Spleen (tissue), 7 donors: ENCODE measurements around the gene IL21R.

ENCODE experiments used
- CTCF ChIP-seq, 11 experiments: fragments of 200-600 bp in 7 of 11; fragments of 450-650 bp in 4 of 11; sonication (generic) in 4 of 11; IDR thresholded peaks in 8 of 11; conservative IDR thresholded peaks in 3 of 11; 1 replicate in 7 of 11; 2 replicates in 4 of 11; pipeline versions ENCODE4 v1.4.0 to v1.8.0; 2016 to 2021; ENCODE audit warnings: antibody characterized with exemption in 11 of 11, inconsistent platforms in 4 of 11, mild to moderate bottlenecking in 1 of 11
- POLR2A ChIP-seq, 3 donors: fragments of 450-650 bp; IDR thresholded peaks; one replicate each; pipeline ENCODE4 v1.5.1; 2017; ENCODE audit warnings: antibody characterized with exemption in 3 of 3, mild to moderate bottlenecking in 1 of 3
- POLR2AphosphoS5 ChIP-seq, 3 donors: sonication (generic); formaldehyde crosslinking; IDR thresholded peaks; one replicate each; pipeline ENCODE4 v1.5.1; 2017; ENCODE audit warnings: antibody characterized with exemption in 3 of 3
- donor health status: DM: no; HTN: no; CAD: no; lungs with moderate emphysema.
- donor health status: DM: no; HTN: no; CAD: no.
- donor health status: DM: no; HTN: no; CAD: no.

GRCh38 chr16:27441276-27441675, 39.3 kb downstream of the IL21R start:
- TF ChIP-seq CTCF (IDR thresholded peaks at IDR 0.05 in 8 of 11, conservative IDR thresholded peaks at IDR 0.05 in 3 of 11) (no peak), POLR2AphosphoS5 (IDR thresholded peaks at IDR 0.05) (no peak), POLR2A (IDR thresholded peaks at IDR 0.05) (no peak)
